Duodenal mucosa (tissue), 2 donors: ENCODE data around the gene MYRF.

ENCODE experiments used
- H3K27ac ChIP-seq: one replicate; pipeline ENCODE4 v1.7.0; 2013; ENCODE audit warnings: low read depth, low read length
- H3K27me3 ChIP-seq, 2 donors: one replicate each; pipeline ENCODE4 v1.7.0; 2013; ENCODE audit warnings: low read length in 2 of 2, control low read depth in 1 of 2; ENCODE audit not compliant: insufficient read depth in 2 of 2, control insufficient read depth in 1 of 2
- H3K36me3 ChIP-seq, 2 donors: one replicate each; pipeline ENCODE4 v1.7.0; 2013; ENCODE audit warnings: low read length in 2 of 2, control low read depth in 1 of 2; ENCODE audit not compliant: insufficient read depth in 2 of 2, control insufficient read depth in 1 of 2
- H3K4me1 ChIP-seq, 2 donors: one replicate each; pipeline ENCODE4 v1.7.0; 2013; ENCODE audit warnings: low read length in 2 of 2, control low read depth in 1 of 2; ENCODE audit not compliant: insufficient read depth in 2 of 2, control insufficient read depth in 1 of 2
- H3K4me3 ChIP-seq, 2 donors: one replicate each; pipeline ENCODE4 v1.7.0; 2013; ENCODE audit warnings: low read length in 2 of 2, low read depth in 1 of 2
- H3K9ac ChIP-seq, 2 donors: one replicate each; pipeline ENCODE4 v1.7.0; 2013; ENCODE audit warnings: low read length in 2 of 2, low read depth in 1 of 2
- H3K9me3 ChIP-seq, 2 donors: one replicate each; pipeline ENCODE4 v1.7.0; 2013; ENCODE audit warnings: low read length in 2 of 2, control low read depth in 1 of 2; ENCODE audit not compliant: control insufficient read depth in 1 of 2

The MYRF gene

DNA sequence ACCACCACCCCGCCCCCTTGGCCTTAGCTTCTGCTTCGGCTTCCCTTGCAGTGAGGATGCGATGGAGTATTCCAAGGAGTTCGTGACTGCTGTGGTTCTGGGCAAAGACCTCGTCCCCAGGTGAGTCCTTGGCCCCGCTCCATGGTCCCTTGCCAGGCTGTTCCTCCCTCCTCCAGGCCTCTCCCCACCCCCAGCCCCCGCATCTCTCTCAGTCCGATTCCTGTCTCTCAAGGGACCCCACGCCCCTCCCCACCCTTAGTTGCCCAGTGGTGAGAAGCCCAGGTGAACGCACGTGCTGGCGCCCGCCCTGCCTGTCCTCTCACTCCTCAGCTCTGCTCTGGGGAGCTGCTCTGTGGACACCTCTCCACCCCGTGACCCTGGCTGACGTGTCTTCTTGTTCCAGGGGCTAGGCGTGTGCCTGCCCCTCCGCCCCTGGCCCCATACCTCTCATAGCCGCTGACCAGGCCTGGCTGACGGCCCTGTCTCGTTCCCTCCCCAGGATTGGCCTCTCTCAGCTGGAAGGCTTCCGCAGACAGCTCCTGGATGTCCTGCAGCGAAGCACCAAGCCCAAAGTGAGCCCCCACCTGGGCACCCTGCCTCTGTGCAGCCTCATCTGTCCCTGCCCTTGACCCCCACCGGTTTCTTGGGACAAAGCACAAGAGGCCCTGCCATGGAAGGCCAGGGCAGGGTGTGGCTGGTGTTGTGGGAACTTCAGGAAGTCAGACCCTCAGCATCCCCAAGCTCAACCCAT, 14.6 kb upstream of the MYRF start:
- no peaks in the 10 kb centered on the region for H3K4me1 ChIP-seq
- H3K4me3 ChIP-seq: no peak overlapping the region
- no peaks in the 10 kb centered on the region for H3K9me3 ChIP-seq
- H3K36me3 ChIP-seq: peaks cover 3 to 33% of the 10 kb centered on the region in 2 donors
- H3K9ac ChIP-seq: no peak overlapping the region
- no peak overlapping the region for H3K27ac ChIP-seq
- no peaks in the 10 kb centered on the region for H3K27me3 ChIP-seq

DNA sequence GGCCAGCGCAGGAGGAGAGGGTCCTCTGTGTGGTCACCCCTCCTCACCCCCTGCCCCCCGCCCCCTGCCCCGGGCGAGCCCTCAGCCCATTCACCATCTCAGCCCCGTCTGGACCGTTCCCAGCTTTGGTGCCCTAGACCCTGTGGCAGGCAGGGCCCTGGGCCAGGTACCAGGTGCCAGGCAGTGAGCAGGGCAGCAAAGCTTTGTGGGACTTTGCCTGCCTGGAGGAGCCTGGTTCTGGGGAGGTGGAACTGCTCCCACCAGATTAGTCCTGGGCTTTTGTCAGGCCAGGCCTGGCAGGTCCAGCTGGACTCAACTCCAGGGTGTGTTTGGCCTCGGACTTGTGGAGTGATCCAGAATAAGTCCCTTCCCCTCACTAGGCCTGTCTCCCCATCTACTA, 13.7 kb upstream of the MYRF start:
- peaks cover 3 to 33% of the 10 kb centered on the region in 2 donors for H3K36me3 ChIP-seq

DNA sequence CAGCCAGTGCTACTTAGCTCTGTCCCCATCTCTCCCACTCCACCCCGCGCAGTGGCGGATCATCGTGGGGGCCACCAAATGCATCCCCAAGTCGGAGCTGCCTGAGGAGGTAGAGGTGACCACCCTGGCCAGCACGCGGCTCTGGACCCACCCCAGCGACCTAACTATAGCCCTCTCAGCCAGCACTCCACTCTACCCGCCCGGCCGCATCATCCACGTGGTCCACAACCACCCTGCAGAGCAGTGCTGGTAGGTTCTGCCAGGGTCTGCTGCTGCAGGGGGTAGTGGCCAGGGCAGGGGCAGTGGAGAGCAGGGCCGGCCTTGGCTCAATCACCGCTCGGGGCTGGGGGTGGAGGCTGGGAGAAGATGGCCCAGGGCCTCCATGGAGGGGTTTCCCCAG, 13.0 kb upstream of the MYRF start:
- no peaks in the 10 kb centered on the region for H3K9me3 ChIP-seq

More for the DNA sequence above, 13.7 kb upstream of the MYRF start:
- Histone ChIP-seq H3K4me1 (no peaks in the 10 kb centered on the region), H3K9ac (no peak overlapping the region), H3K9me3 (no peaks in the 10 kb centered on the region), H3K27me3 (no peaks in the 10 kb centered on the region), H3K27ac (no peak overlapping the region), H3K4me3 (no peak overlapping the region)

DNA sequence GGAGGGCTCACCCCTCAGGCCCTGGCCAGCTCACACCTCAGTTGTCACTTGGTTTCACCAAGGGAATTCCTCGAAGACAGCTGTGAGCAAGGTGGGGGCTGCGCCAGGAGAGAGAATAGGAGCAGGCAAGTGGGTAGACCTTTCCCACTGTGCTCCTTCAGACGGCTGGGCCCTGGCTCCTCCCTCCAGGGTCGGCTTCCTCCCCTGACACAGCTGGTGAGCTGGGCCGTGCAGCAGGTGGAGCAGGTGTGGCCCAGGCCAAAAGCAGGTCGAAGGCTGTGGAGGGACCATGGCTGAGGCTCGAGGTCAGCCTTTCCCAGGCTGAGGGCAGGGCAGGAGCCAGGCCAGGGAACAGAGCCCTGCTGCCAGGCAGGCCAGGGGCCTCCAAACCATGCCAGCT, 12.5 kb upstream of the MYRF start:
- Histone ChIP-seq H3K9ac (no peak overlapping the region), H3K4me3 (no peak overlapping the region), H3K36me3 (peaks cover 3 to 33% of the 10 kb centered on the region in 2 donors), H3K27me3 (no peaks in the 10 kb centered on the region), H3K27ac (no peak overlapping the region), H3K4me1 (no peaks in the 10 kb centered on the region), H3K9me3 (no peaks in the 10 kb centered on the region)

More for the DNA sequence above, 13.0 kb upstream of the MYRF start:
- Histone ChIP-seq H3K27me3 (no peaks in the 10 kb centered on the region), H3K27ac (no peak overlapping the region), H3K9ac (no peak overlapping the region), H3K4me1 (no peaks in the 10 kb centered on the region), H3K36me3 (peaks cover 3 to 33% of the 10 kb centered on the region in 2 donors), H3K4me3 (no peak overlapping the region)

DNA sequence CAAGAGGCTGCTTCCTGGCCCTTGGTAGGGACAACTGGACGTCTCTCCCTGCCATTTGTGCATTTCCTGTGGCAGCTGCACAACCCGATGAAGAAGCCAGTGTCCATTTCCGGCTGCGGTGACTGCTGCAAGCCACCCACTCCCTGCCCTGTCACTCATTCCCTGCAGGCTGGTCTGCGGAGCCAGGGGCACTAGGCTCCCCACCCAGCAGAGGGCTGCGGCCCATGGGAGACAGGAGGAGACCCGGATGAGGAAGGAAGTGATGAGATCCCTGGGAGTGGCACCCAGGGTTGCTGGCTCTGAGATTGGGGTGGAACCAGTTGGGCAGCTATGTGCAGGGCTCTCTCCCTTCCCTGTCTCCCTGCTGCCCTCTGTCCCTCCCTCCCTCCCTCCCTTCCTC, 10.0 kb upstream of the MYRF start:
- Histone ChIP-seq H3K36me3 (peaks cover 3 to 27% of the 10 kb centered on the region in 2 donors), H3K4me3 (no peak overlapping the region), H3K9me3 (no peaks in the 10 kb centered on the region), H3K27me3 (no peaks in the 10 kb centered on the region), H3K4me1 (peaks cover 4 to 5% of the 10 kb centered on the region in 2 donors), H3K27ac (no peak overlapping the region), H3K9ac (no peak overlapping the region)

DNA sequence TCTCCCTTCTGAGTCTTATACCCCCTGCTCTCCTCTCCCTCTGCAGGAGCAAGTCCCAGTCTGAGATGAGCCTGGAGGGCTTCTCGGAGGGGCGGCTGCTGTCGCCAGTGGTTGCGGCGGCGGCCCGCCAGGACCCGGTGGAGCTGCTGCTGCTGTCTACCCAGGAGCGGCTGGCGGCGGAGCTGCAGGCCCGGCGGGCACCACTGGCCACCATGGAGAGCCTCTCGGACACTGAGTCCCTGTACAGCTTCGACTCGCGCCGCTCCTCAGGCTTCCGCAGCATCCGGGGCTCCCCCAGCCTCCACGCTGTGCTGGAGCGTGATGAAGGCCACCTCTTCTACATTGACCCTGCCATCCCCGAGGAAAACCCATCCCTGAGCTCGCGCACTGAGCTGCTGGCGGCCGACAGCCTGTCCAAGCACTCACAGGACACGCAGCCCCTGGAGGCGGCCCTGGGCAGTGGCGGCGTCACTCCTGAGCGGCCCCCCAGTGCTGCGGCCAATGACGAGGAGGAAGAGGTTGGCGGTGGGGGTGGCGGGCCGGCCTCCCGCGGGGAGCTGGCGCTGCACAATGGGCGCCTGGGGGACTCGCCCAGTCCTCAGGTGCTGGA, 8.8 kb upstream of the MYRF start:
- Histone ChIP-seq H3K36me3 (peaks cover 3 to 23% of the 10 kb centered on the region in 2 donors), H3K9ac (no peak overlapping the region), H3K9me3 (no peaks in the 10 kb centered on the region), H3K27ac (no peak overlapping the region), H3K4me3 (no peak overlapping the region), H3K4me1 (peaks cover 11 to 13% of the 10 kb centered on the region in 2 donors), H3K27me3 (no peaks in the 10 kb centered on the region)

DNA sequence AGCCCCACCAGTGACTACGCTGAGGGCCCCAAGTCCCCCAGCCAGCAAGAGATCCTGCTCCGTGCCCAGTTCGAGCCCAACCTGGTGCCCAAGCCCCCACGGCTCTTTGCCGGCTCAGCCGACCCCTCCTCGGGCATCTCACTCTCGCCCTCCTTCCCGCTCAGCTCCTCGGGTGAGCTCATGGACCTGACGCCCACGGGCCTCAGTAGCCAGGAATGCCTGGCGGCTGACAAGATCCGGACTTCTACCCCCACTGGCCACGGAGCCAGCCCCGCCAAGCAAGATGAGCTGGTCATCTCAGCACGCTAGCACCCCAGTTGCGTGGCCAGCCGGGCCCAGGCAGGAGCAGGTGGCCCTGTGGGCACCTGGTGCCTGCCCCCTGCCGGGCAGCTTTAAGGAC, 8.3 kb upstream of the MYRF start:
- Histone ChIP-seq H3K4me3 (no peak overlapping the region), H3K27me3 (no peaks in the 10 kb centered on the region), H3K9ac (no peak overlapping the region), H3K27ac (no peak overlapping the region), H3K36me3 (peaks cover 3 to 23% of the 10 kb centered on the region in 2 donors), H3K9me3 (no peaks in the 10 kb centered on the region), H3K4me1 (peaks cover 11 to 13% of the 10 kb centered on the region in 2 donors)

DNA sequence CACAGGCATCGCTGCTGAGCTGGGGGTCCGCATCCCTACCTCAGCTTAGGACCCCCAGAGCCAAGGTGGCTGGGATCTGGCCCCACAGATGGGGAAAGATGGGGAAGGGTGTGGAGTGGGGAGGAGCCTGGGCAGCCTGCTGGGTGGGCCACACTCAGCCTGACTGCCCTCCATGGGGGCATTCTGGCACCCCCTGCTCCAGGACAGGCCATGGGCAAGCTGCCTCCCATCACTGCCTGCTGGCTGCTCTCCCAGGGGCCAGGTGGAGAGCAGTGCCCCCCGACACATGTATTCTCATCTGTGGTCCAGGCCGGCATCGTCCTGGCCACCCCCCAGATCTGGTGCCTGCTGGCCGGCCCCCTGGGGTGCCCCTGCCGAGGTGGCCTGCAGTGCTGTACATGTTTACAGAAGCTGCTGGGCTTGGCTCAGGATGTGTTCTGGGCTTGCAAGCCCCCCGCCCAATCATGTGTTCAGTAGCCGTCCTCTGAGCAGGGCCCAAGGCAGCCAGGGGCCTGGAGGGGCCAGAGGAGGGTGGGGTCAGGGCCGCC, 7.8 kb upstream of the MYRF start:
- no peaks in the 10 kb centered on the region for H3K27me3 ChIP-seq
- peaks cover 3 to 21% of the 10 kb centered on the region in 2 donors for H3K36me3 ChIP-seq
- no peak overlapping the region for H3K4me3 ChIP-seq
- H3K9ac ChIP-seq: no peak overlapping the region
- H3K27ac ChIP-seq: no peak overlapping the region
- no peaks in the 10 kb centered on the region for H3K9me3 ChIP-seq
- H3K4me1 ChIP-seq: peaks cover 11 to 13% of the 10 kb centered on the region in 2 donors

DNA sequence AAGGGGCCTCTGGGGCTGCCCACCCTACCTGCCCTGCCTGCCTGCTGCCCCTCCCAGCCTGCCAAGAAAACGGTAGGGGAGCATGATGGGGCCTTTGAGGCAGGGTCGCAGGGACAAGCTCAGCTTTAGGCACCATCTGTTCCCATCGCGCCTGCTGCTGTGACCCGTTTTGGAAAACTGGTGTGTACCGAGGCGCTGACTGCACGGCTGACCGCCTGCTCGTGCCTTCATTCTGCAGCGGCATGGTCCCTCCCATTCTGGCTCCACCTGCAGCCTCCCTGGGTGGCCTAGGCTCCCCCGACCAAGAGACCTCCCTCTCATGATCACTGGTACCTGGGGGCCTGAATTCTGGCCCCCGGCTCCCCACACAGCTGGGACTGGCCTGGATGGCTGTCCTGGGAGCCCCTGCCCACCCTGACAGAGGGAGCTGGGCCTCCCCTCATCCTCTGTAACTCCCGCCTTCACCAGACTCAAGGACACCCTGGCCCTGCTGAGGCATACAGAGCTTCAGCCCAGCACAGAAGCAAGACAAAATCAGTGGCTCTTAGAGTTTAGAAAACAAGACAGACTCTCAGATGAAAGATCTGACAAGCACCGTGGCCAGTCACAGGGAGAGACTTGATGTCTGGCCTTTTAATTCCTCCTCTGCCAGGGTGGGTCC, 6.5 kb upstream of the MYRF start:
- no peak overlapping the region for H3K27ac ChIP-seq
- peaks cover 11 to 13% of the 10 kb centered on the region in 2 donors for H3K4me1 ChIP-seq
- H3K4me3 ChIP-seq: no peak overlapping the region
- no peak overlapping the region for H3K9ac ChIP-seq
- H3K36me3 ChIP-seq: peaks cover 3 to 10% of the 10 kb centered on the region in 2 donors
- H3K9me3 ChIP-seq: no peaks in the 10 kb centered on the region
- H3K27me3 ChIP-seq: no peaks in the 10 kb centered on the region
